ENCODE measurements around the gene IL17F.

DNA sequence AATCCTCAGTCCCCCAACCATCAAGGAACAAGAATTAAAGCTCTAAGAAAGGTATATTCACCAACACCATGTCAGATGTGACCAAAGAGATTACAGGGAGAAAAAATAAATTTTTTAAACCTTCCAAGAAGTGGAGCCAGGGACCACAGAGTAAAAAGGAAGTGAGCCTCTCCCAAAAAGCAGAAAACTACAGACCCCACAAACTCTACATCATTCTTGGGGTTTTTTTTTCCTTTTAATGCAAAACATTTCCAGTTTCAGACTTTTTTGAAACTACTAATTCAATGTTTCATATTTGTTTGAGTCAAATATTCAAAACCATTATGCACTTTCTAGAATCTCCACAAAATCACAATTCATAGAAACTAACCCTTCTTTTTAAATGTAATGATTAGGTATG lies 6.8 kb upstream of the IL17F start:
- TF ChIP-seq L3MBTL2 (conservative IDR thresholded peaks at IDR 0.05) = no peak
- no peak for TF ChIP-seq NFRKB (IDR thresholded peaks at IDR 0.05)
- TF ChIP-seq TARDBP (IDR thresholded peaks at IDR 0.05) = no peak
- TF ChIP-seq HDGF (IDR thresholded peaks at IDR 0.05; ENCODE audit: borderline replicate concordance) = no peak
- no peak for TF ChIP-seq SP1 (IDR thresholded peaks at IDR 0.05)
- TF ChIP-seq FOXK2 (IDR thresholded peaks at IDR 0.05) = no peak
- no peak for TF ChIP-seq FOXA1 (IDR thresholded peaks at IDR 0.05)

Measured in HEK293T (cell line).